PC-3 (cell line): ENCODE results near the gene OR5W2.
"Not testable (repeated sequence)": the region's sequence is repeated elsewhere in the genome, so short reads cannot be mapped to it uniquely, and the experiment has no call there.

ENCODE experiments used
- CTCF ChIP-seq: fragments of 300-600 bp; sonication (generic); conservative IDR thresholded peaks from 2 replicates; pipeline ENCODE4 v1.5.1; 2017; ENCODE audit warnings: antibody characterized with exemption, low read depth, mild to moderate bottlenecking, low read length
- EZH2 ChIP-seq: fragments of 300-600 bp; sonication (generic); IDR thresholded peaks from one replicate; pipeline ENCODE4 v1.6.1; 2017; ENCODE audit warnings: antibody characterized with exemption, mild to moderate bottlenecking, low read length; ENCODE audit not compliant: unreplicated experiment

DNA sequence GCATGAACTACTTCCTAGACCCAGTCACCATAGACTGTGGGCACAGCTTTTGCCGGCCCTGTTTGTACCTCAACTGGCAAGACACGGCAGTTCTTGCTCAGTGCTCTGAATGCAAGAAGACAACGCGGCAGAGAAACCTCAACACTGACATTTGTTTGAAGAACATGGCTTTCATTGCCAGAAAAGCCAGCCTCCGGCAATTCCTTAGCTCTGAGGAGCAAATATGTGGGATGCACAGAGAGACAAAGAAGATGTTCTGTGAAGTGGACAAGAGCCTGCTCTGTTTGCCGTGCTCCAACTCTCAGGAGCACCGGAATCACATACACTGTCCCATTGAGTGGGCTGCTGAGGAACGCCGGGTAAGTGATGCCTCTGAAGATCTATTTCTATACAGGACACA lies 28.9 kb downstream of the OR5W2 start:
- not testable (repeated sequence) for TF ChIP-seq CTCF, EZH2
